Measurements from ENCODE around the gene TMOD2. TPM values are rescaled to one million over a fixed set of nuclear protein-coding genes. Genes with fewer than 3 reads are reported as not detected.
A peak's percentile ranks its signal among the peaks of the same experiment; 100 is the strongest.

Gene TMOD2
- total and polyA plus RNA-seq, 2 experiments from 2014 or later, result 3.0 to 5.9 TPM

DNA sequence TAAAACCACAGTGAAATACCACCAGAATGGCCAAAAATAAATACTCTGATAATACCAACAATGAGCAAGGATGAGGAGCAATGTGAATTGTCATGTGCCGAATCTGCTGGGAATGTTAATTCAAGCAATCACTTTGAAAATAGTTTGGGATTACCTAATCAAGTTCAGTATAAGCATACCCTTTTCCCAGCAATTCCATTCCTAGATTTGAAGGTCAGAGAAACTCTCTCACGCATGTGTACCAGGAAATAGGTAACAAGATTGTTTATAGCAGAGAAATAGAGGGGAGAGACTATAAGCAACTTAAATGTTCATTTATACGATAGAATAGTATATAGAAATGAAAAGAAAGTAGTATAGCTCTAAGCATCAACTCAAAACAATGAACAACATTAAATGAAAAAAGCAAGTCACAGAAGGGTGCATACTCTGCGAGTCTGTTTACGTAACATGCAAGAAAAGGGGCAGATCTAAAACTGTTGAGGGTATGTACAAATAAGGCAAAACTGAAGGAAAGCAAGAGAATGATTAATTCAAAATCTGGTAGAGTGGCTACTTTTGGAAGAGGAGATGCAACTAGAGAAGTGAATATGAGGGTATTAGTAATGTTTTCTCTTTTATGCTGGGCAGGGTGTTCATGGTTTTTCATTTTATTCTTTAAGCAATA is 105.5 kb downstream of the TMOD2 start:
- Histone ChIP-seq H4K20me1 (replicated peaks; ENCODE audit: insufficient read depth) (peaks cover 5% of the 10 kb centered on the region; the same call in 1 of the 2 replicates), H3K4me1 (ENCODE audit: insufficient read depth) (peaks cover 35% of the 10 kb centered on the region), H3K79me2 (replicated peaks; ENCODE audit: insufficient read depth) (peaks cover 27% of the 10 kb centered on the region), H3K27me3 (ENCODE audit: insufficient read depth) (no peaks in the 10 kb centered on the region), H3F3A (replicated peaks; ENCODE audit: low read depth) (no peaks in the 10 kb centered on the region), H3K36me3 (ENCODE audit: insufficient read depth) (no peaks in the 10 kb centered on the region), H3K27ac (ENCODE audit: low read depth) (no peak overlapping the region), H2AFZ (no peak overlapping the region), H3K4me3 (no peak overlapping the region), H3K4me2 (peak overlapping the region; percentile 27; the same call in 1 of the 2 replicates), H3K9me2 (ENCODE audit: insufficient read depth) (no peaks in the 10 kb centered on the region)
- Mint-ChIP-seq H3K4me3 (no peak overlapping the region), H3K4me1 (peaks cover 36% of the 10 kb centered on the region), H3K27me3 (ENCODE audit: insufficient read depth, low read depth, poor library complexity) (peaks cover 5% of the 10 kb centered on the region), H3K27ac (peak overlapping the region; percentile 43), H3K36me3 (ENCODE audit: low read depth) (peaks cover 4% of the 10 kb centered on the region; the same call in 1 of the 3 replicates), H3K9me3 (no peaks in the 10 kb centered on the region)
- ATAC-seq, result no peak
- DNase-seq (ENCODE audit: low spot score), result no peak
- no peak for TF ChIP-seq JUNB (IDR thresholded peaks at IDR 0.05; ENCODE audit: unreplicated experiment)
- TF ChIP-seq EZH2 (IDR thresholded peaks at IDR 0.05; ENCODE audit: low read depth, unreplicated experiment), result no peak
- TF ChIP-seq REST (IDR thresholded peaks at IDR 0.05; ENCODE audit: unreplicated experiment), result no peak
- no peak for TF ChIP-seq POLR2AphosphoS5 (IDR thresholded peaks at IDR 0.05; ENCODE audit: low read depth)
- no peak for TF ChIP-seq EZH2phosphoT487 (IDR thresholded peaks at IDR 0.05; ENCODE audit: unreplicated experiment)
- no peak for TF ChIP-seq ETS1 (IDR thresholded peaks at IDR 0.05)
- TF ChIP-seq ZNF462 (CRISPR knock-in tag; IDR thresholded peaks at IDR 0.05), result no peak
- no peak for TF ChIP-seq CREB1 (CRISPR knock-in tag; IDR thresholded peaks at IDR 0.05; ENCODE audit: low read depth)
- no peak for TF ChIP-seq ZNF331 (CRISPR knock-in tag; IDR thresholded peaks at IDR 0.05; ENCODE audit: low read depth)
- no peak for TF ChIP-seq ZNF114 (CRISPR knock-in tag; IDR thresholded peaks at IDR 0.05)
